Activated T-helper 17 cell treated with anti-CD3 and anti-CD28 coated beads, Interleukin-2, amount 50 U/mL, for 72 hours (primary cell): ENCODE measurements around the gene S100A11. TPM values are rescaled to one million over a fixed set of nuclear protein-coding genes. Genes with fewer than 3 reads are reported as not detected.
A peak's percentile ranks its signal among the peaks of the same experiment; 100 is the strongest.

Source experiments
- ATAC-seq: fragments of 150-1000 bp; cut with Tn5 transposase; replicated peaks from 2 replicates; pipeline ENCODE4 v1.10.0; 2021; ENCODE audit warnings: mild to moderate bottlenecking, moderate library complexity
- H3K27ac Mint-ChIP-seq: one replicate; pipeline ENCODE4 v1.8.0; 2022; ENCODE audit warnings: mixed read lengths
- H3K27me3 Mint-ChIP-seq: one replicate; pipeline ENCODE4 v1.8.0; 2022; ENCODE audit warnings: mixed read lengths
- H3K36me3 Mint-ChIP-seq: one replicate; pipeline ENCODE4 v1.8.0; 2022; ENCODE audit warnings: low read depth, mild to moderate bottlenecking, mixed read lengths
- H3K4me1 Mint-ChIP-seq: one replicate; pipeline ENCODE4 v1.8.0; 2022; ENCODE audit warnings: mixed read lengths
- H3K4me3 Mint-ChIP-seq: one replicate; pipeline ENCODE4 v1.8.0; 2022; ENCODE audit warnings: mild to moderate bottlenecking, mixed read lengths
- H3K9me3 Mint-ChIP-seq: one replicate; pipeline ENCODE4 v1.8.0; 2022; ENCODE audit warnings: mixed read lengths
- total RNA-seq, 2 donors: library from RNA; stranded (reverse); gene quantifications; one replicate each; pipeline ENCODE4 v1.2.3, GENCODE V29; 2022

S100A11 gene
- total RNA-seq, 2 donors from 2014 or later = 230 to 302 TPM

DNA sequence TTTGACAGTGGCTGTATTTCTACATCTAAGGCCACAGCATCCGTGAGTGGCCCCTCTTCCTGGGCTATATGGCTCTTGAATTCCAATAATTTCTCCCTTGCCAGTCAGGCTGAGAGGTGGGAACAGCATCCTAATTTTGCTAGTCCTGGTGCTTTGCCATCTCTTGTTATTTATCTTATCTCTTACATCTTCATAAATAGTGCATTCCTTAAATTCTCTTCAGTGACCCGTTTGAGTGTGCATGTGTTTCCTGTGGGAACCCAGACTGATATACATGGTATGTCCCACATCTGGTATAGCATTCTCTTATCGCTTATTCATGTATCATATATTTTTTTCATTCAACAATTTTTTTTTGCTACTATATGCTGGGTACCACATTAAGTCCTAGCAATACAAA lies 9.9 kb downstream of the S100A11 start:
- H3K9me3 Mint-ChIP-seq = no peaks in the 10 kb centered on the region
- peaks cover 25% of the 10 kb centered on the region for H3K36me3 Mint-ChIP-seq
- no peak for ATAC-seq
- no peaks in the 10 kb centered on the region for H3K27me3 Mint-ChIP-seq
- no peak overlapping the region for H3K4me3 Mint-ChIP-seq
- peaks cover 29% of the 10 kb centered on the region for H3K4me1 Mint-ChIP-seq
- H3K27ac Mint-ChIP-seq = no peak overlapping the region

GRCh38 chr1:152024223-152024622 lies 12.6 kb downstream of the S100A11 start:
- ATAC-seq = no peak
- no peaks in the 10 kb centered on the region for H3K9me3 Mint-ChIP-seq
- H3K4me3 Mint-ChIP-seq = no peak overlapping the region
- H3K27ac Mint-ChIP-seq = no peak overlapping the region
- H3K27me3 Mint-ChIP-seq = no peaks in the 10 kb centered on the region
- peaks cover 14% of the 10 kb centered on the region for H3K4me1 Mint-ChIP-seq
- peaks cover 2% of the 10 kb centered on the region for H3K36me3 Mint-ChIP-seq

DNA sequence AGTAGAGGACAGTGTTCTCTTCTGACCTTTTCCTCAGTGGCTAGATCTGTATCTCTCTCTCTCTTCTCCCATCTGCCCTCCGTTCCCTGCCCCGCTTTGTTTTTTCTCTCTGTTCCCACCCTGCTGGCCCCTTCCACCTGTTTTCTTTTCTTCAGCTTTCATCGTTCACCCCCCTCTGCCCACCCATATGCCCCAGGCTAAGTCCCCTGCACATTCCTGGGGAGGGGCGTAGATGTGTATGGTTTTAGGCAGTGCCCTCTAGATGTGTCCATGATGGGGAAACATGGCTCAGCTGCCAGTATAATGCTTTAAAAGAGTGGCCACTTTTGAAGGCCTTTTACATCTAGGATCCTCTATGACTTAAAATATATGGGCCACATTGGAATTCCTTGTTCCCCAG lies 13.6 kb downstream of the S100A11 start:
- Mint-ChIP-seq H3K27me3 (no peaks in the 10 kb centered on the region), H3K4me3 (no peak overlapping the region), H3K9me3 (no peaks in the 10 kb centered on the region), H3K27ac (no peak overlapping the region), H3K4me1 (peaks cover 6% of the 10 kb centered on the region), H3K36me3 (no peaks in the 10 kb centered on the region)
- no peak for ATAC-seq

GRCh38 chr1:152022474-152022873 lies 14.3 kb downstream of the S100A11 start:
- H3K4me1 Mint-ChIP-seq = peaks cover 5% of the 10 kb centered on the region
- no peak overlapping the region for H3K27ac Mint-ChIP-seq
- H3K9me3 Mint-ChIP-seq = no peaks in the 10 kb centered on the region
- no peak for ATAC-seq
- H3K4me3 Mint-ChIP-seq = no peak overlapping the region
- H3K36me3 Mint-ChIP-seq = no peaks in the 10 kb centered on the region
- H3K27me3 Mint-ChIP-seq = no peaks in the 10 kb centered on the region

GRCh38 chr1:152021569-152021968 lies 15.2 kb downstream of the S100A11 start:
- Mint-ChIP-seq H3K4me1 (no peaks in the 10 kb centered on the region), H3K9me3 (no peaks in the 10 kb centered on the region), H3K4me3 (no peak overlapping the region), H3K27ac (no peak overlapping the region), H3K27me3 (no peaks in the 10 kb centered on the region), H3K36me3 (no peaks in the 10 kb centered on the region)
- ATAC-seq = no peak

DNA sequence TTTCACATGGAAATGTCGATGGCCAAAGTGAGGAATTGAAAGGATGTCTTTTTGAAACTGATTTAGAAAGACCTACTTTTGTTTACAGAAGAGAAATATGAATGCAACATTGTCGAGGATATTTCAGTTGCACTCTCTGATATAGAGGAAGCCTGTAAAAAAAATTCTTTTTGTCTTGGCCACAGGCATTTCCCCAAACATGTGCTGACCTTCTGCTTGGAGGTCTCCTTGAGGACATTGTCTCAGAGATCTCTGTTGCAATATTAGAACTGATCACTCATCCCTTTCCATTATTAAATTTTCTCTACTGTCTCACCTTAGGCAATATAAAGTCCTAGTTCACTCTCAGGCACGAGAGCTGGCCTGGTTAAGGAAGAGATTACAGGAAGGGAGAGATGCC lies 16.0 kb downstream of the S100A11 start:
- Mint-ChIP-seq H3K36me3 (no peaks in the 10 kb centered on the region), H3K27me3 (no peaks in the 10 kb centered on the region)

GRCh38 chr1:152018537-152018936 lies 18.3 kb downstream of the S100A11 start:
- Mint-ChIP-seq H3K27ac (no peak overlapping the region), H3K4me1 (no peaks in the 10 kb centered on the region), H3K36me3 (no peaks in the 10 kb centered on the region), H3K4me3 (no peak overlapping the region), H3K27me3 (peaks cover 3% of the 10 kb centered on the region), H3K9me3 (no peaks in the 10 kb centered on the region)
- no peak for ATAC-seq

More for the DNA sequence above, 16.0 kb downstream of the S100A11 start:
- Mint-ChIP-seq H3K4me1 (no peaks in the 10 kb centered on the region), H3K9me3 (no peaks in the 10 kb centered on the region), H3K4me3 (no peak overlapping the region), H3K27ac (no peak overlapping the region)
- ATAC-seq = no peak

DNA sequence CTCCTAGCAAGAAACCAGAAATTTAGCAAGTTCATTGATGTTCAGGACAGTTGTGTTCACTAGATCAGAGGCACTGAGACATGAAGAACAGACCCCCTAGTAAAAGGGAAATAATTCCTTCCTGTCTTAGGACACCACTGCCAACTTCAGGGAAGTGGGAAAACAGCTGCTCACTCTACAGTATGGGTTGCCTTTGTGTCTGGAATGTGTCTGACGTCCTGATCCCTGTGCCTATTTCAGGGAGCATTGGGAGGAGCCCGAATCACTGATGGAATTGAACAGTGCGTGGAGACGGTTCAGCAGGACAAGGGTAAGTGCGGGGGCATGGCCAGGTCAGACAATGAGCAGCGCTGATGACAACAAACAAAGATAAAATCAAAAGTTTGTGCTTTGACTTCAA lies 21.0 kb downstream of the S100A11 start:
- Mint-ChIP-seq H3K4me1 (no peaks in the 10 kb centered on the region), H3K27ac (no peak overlapping the region), H3K27me3 (peaks cover 3% of the 10 kb centered on the region), H3K4me3 (no peak overlapping the region), H3K9me3 (no peaks in the 10 kb centered on the region), H3K36me3 (no peaks in the 10 kb centered on the region)
- ATAC-seq = no peak

DNA sequence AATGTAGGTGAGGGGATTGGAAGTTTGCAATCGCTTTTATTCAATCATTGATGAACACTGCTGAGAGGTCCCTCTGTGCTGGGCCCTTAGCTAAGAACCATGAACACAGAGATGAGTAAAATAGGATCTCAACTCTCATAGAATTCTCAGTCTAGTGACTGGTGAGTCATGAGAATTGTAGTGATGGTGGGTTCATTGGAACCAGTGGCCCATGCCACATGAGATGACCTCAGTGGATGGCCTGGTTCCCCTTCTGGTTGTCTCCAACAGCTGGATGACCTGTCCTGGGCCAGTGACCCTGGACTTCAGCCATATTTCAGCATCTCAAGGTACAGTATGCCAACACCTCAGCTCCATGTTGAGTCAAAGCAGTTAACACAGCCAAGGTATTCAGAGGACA lies 21.9 kb downstream of the S100A11 start:
- Mint-ChIP-seq H3K27ac (peak overlapping the region; percentile 26), H3K27me3 (peaks cover 3% of the 10 kb centered on the region), H3K9me3 (no peaks in the 10 kb centered on the region), H3K36me3 (no peaks in the 10 kb centered on the region), H3K4me1 (no peaks in the 10 kb centered on the region), H3K4me3 (no peak overlapping the region)
- peak; percentile 34 for ATAC-seq

DNA sequence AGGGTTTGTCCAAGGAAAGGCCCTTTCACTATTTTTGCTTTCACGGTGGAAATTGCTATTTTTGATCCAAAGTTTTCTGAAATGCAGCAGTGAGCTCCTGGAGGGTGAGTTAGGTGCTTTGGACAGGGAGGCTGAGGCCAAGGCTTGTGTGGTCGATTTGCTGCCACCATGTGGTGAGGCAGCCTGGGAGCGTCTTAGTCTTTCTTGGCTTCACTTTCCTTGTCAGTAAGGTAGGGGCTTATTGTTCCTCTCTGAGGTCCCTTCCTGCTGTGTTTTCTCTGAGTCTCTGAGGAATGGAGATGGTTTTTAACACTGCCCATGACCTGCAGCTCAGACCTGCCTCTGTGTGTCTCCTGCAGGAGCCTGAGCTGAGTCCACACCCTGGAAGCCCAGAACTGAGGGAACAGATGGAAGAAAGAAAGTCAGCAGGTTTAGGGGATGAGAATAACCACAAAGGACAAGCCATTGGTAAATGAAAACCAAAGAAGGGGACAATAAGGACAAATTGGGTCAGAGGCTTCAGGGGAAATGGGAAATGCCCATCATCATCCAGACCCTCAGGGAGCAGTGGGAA lies 23.1 kb downstream of the S100A11 start:
- H3K4me1 Mint-ChIP-seq = no peaks in the 10 kb centered on the region
- ATAC-seq = no peak
- no peaks in the 10 kb centered on the region for H3K36me3 Mint-ChIP-seq
- no peak overlapping the region for H3K4me3 Mint-ChIP-seq
- H3K27me3 Mint-ChIP-seq = peaks cover 3% of the 10 kb centered on the region
- H3K27ac Mint-ChIP-seq = no peak overlapping the region
- H3K9me3 Mint-ChIP-seq = no peaks in the 10 kb centered on the region

- H3K27me3 Mint-ChIP-seq = peaks cover 6% of the 10 kb centered on the region
- H3K9me3 Mint-ChIP-seq = no peaks in the 10 kb centered on the region
- ATAC-seq = no peak
- no peak overlapping the region for H3K4me3 Mint-ChIP-seq
- no peaks in the 10 kb centered on the region for H3K36me3 Mint-ChIP-seq
- no peaks in the 10 kb centered on the region for H3K4me1 Mint-ChIP-seq
- H3K27ac Mint-ChIP-seq = no peak overlapping the region
Observed at GRCh38 chr1:152009691-152010090, 27.1 kb downstream of the S100A11 start.

DNA sequence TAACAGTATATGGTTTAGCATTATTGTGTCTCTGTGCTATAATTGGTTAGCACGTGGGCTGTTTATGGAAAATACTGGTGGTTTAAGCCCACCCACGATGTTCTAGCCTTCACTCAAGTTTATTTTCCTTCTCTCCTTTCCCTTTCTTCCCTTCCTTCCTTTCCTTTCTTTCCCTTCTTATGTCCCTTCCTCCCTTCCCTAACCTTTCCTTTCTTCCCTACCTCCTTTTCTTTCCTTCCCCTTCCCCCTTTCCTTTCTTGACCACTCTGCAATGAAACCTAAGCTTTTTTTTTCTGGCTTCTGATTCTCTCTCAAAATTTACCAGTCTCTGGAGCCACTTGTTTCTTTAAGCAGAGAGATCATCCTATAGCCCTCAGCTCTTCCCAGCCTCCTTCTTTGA lies 29.8 kb downstream of the S100A11 start:
- H3K9me3 Mint-ChIP-seq = no peaks in the 10 kb centered on the region
- ATAC-seq = no peak
- peaks cover 5% of the 10 kb centered on the region for H3K4me1 Mint-ChIP-seq
- no peak overlapping the region for H3K4me3 Mint-ChIP-seq
- H3K36me3 Mint-ChIP-seq = no peaks in the 10 kb centered on the region
- H3K27ac Mint-ChIP-seq = peak overlapping the region; percentile 24
- H3K27me3 Mint-ChIP-seq = peaks cover 12% of the 10 kb centered on the region

DNA sequence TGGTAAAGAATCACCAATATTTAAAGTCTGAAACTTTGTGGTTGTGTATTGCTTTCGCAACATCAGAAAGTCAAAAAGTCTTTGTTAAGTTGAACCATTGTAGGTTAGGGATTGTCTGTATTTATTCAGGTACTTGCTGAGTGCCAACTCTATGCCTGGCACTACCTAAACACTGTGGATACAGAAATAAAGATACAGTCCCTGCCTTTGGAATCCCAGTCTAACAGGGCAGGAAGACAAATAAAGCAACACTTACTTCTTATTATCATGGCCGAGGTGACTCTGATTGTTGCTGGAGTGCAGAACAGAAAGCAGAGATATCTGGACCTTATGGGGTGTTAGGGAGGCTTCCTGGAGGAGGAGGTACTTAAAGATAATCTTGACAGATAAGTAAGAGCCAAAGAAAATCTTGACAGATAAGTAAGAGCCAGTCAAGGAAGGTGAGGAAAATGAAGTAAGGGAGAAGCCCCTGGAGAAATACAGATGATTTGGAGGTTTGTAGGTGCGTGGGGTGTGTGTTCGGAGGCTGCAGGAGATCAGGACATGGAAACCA lies 31.4 kb downstream of the S100A11 start:
- no peak for ATAC-seq
- H3K27ac Mint-ChIP-seq = no peak overlapping the region
- H3K27me3 Mint-ChIP-seq = peaks cover 12% of the 10 kb centered on the region
- no peak overlapping the region for H3K4me3 Mint-ChIP-seq
- H3K4me1 Mint-ChIP-seq = peaks cover 5% of the 10 kb centered on the region
- no peaks in the 10 kb centered on the region for H3K36me3 Mint-ChIP-seq
- no peaks in the 10 kb centered on the region for H3K9me3 Mint-ChIP-seq

- peaks cover 12% of the 10 kb centered on the region for H3K27me3 Mint-ChIP-seq
- H3K4me3 Mint-ChIP-seq = no peak overlapping the region
- H3K9me3 Mint-ChIP-seq = no peaks in the 10 kb centered on the region
- no peak for ATAC-seq
- H3K36me3 Mint-ChIP-seq = no peaks in the 10 kb centered on the region
- H3K4me1 Mint-ChIP-seq = peaks cover 5% of the 10 kb centered on the region
- peak overlapping the region; percentile 36 for H3K27ac Mint-ChIP-seq
Observed at GRCh38 chr1:152003846-152004442, 32.9 kb downstream of the S100A11 start.

GRCh38 chr1:152002960-152003359 lies 33.8 kb downstream of the S100A11 start:
- Mint-ChIP-seq H3K9me3 (no peaks in the 10 kb centered on the region), H3K27ac (peak overlapping the region; percentile 36), H3K4me1 (peaks cover 5% of the 10 kb centered on the region), H3K4me3 (no peak overlapping the region), H3K36me3 (no peaks in the 10 kb centered on the region), H3K27me3 (peaks cover 10% of the 10 kb centered on the region)
- ATAC-seq = no peak
